GM21723 (cell line): ENCODE measurements around the gene DNAAF9.

ENCODE experiments used
- ATAC-seq: cut with Tn5 transposase; IDR thresholded peaks from one replicate; pipeline ENCODE4 v1.9.1; 2021; ENCODE audit warnings: mild to moderate bottlenecking, moderate library complexity; ENCODE audit not compliant: unreplicated experiment

Gene DNAAF9

DNA sequence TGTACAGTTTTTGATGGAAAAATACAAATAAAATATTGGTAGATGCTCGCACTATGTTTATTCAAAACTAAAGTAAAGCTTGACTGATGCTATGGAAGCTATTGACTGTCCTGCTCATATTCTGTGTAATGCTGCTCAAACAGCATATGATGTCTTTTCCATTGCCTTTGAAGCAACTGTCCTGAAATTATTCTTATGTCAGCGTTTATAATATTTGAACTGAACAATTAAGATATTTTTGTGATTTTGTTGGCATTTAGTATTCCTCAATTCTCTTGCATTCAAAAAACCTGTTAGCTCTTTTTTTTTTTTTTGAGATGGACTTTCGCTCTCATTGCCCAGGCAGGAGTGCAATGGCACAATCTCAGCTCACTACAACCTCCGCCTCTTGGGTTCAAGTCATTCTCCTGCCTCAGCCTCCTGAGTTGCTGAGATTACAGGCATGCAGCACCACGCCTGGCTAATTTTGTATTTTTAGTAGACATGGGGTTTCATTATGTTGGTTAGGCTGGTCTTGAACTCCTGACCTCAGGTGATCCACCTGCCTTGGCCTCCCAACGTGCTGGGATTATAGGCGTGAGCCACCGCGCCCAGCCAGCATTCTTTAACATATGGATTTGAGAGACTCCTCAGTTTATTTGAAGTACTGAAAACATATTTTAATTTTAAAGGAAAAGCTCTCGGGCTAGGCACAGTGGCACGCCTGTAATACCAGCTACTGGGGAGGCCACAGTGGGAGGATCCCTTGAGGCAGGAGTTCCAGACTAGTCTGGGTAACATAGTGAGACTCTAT lies 5.3 kb upstream of the DNAAF9 start:
- no peak for ATAC-seq

DNA sequence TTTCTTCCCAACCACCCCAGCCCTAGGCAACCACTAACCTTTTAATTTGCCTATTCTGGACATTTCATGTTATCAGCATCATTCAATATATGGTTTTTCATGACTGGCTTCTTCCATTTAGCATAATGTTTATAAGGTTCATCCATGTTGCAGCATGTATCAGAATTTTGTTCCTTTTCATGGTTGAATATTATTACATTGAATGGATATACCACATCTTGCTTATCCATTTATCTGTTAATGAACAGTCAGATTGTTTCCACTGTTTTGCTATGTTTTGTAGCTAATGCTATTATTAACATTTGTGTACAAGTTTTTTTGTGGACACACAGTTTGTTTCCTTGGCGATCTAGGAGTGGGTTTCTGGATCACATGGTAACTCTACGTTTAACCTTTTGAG lies 3.0 kb upstream of the DNAAF9 start:
- no peak for ATAC-seq

DNA sequence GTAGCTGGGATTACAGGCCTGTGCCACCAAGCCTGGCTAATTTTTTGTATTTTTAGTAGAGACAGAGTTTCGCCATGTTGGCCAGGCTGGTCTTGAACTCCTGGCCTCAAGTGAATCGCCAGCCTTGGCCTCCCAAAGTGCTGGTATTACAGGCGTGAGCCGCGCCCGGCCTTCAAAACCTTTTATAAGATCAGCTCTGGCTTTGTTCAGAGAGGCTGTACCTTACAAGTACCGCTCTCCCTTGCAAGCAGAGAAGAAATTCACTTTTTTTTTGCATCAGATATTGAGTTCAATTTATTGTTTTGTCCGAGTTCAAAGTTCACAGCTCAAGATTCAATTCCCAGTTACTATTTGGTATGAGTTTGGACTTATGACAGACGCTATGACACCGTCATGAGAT lies 1.9 kb upstream of the DNAAF9 start:
- no peak for ATAC-seq

DNA sequence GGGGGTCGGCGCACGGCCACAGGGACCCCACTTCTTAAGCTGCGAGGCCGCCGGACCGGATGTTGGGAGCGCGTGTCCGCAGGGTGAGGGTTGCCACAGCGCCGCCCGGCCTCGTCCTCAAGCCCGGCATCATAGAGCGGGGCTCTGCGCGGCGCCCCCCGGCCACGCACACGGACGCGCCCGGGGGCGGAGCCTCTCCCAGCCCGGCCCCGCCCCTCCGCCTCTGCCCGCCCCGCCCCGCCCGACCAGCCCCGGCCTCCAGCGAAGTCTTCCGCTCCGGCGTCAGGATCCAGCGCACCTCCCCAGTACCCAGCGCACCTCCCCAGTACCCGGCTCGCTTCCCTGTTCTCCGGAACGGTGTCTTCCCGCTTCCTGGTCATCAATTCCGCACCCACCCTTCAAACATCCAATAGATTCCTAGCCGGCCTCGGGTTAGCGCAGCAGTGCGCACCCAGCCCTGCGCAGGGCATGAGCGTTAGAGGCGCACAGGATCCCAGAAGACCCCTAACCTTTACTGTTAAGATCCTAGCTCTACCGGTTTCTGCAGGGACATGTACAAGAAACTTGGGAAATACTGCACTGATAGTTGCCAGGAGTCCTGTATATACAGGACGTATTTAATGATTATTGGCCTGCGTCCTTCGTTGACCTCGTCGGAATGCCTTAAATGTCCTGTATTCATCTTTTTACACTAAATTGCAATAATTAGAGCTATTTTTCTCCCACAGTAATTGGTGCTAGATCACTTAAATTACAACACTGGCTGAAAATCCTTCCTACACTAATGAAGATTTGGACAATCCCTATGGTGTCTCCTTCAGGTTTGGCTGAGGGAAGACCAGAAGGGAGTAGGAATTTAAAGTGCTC lies 535 bp upstream of the DNAAF9 start:
- ATAC-seq = peak; percentile 68

DNA sequence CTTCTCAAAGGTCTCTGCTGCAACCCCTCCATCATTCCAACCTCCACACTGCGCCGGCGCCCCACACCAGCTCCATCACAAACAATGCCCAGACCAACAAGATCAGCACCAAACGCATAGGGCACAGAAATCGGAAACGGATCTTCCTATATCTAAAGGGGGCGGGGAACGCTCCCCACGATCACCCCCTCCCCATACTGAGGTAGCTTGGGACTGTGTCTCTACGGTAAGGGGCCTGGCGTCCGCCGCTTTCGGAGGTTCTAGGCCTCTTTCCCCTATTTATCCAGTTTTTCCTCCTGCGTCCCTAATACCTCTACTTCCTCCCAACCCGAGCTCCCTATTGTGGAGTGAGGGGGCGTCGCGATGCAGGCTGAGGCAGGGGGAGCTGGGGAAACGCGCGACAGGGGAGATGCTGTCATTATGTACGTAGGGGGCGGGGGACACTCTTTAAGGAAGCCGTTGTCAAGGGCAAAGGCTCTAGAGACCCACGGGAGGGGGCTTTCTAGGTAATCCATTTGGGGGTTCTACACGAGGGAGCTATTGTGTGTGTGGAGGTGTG lies 909 bp downstream of the DNAAF9 start:
- no peak for ATAC-seq

DNA sequence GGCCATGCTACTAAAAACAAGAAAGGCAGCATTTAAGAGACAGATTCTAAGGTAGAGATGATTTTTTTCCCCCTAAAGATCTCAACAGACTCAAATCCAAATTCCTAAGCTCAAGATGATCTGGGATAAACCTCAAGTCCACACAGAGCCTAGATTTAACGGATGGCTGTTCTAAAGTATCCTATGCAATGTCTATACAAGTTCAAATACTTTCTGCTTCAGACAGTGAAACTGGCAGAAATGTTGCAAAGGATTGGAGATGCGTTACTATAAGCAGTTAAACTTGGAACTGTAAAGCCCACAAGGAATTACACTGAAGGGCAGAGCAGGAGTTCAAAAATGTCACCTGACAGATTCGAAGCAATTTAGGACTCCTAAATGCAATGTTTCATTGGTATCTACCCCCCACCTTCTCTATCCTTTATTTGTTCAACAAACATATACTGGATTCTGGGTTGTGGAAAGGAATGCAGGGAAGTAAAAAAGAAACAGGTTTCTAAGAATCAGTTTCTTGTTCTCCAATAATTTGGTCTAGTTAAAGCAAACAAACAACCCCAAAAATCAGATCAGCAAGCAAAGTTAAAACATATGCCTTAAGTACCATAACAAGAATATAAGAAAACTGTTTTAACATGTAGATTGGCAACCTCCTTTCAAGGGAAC lies 1.6 kb downstream of the DNAAF9 start:
- ATAC-seq = no peak

DNA sequence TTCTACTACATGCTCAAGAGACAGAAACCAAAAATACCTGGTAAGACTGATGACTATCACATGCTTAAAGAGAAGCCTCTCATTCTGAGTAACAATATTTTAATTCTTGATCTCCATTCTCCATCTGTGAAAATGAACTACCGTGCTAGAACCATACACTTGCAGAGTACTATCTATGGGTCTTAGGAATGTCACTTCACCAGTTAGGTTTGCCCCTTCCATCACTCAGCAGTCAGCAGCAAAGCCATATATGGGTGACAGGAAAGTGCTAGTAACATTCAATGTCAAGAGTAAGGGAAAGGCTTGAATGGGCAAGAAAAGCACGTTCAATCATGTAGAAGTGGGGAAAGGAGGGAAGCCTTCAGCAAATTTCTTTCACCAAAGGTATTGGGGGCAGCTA lies 2.3 kb downstream of the DNAAF9 start:
- ATAC-seq = no peak

DNA sequence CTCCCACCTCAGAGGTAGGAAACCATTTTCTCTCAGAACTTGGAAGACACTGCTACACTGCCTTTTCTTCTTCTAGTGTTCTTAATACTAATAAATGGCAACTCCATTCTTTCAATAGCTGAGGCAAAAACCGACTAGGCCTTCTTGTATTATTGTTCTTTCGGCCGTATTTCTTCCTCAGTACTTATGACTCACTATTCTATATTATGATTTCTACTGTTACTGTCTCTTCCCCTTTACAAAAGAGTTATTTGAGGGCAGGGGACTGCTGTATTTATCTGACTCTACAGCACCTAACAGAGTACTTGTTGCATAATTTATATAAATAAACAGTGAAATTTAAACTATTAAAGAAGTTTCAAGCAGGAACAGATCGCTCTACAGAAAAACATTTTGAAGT lies 3.1 kb downstream of the DNAAF9 start:
- no peak for ATAC-seq

DNA sequence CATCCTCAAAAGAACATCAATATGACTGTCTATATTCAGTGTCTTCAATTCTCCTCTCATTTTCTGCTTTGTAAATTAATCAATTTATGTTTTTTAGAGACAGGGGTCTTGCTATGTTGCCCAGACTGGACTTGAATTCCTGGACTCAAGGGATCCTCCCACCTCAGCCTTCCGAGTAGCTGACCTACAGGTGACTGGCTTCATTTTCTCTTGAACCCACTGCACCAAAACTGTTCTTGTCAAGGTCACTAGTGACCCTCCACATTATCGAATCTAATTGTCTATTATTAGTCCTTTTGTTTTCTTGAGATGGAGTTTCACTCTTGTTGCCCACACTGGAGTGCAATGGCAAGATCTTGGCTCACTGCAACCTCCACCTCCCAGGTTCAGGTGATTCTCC lies 3.7 kb downstream of the DNAAF9 start:
- no peak for ATAC-seq

DNA sequence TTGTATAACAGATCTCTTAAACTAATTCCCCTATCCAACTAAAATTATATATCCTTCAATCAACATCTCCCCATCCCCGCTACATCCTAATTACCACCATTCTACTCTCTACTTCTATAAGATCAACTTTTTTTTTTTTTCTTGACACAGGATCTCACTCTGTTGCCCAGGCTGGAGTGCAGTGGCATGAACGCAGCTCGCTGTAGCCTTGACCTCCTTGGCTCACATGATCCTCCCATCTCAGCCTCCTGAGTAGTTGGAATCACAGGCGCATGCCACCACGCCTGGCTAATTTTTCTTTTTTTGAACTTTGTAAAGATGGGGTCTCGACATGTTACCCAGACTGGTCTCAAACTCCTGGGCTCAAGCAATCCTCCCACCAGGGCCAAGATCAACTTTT lies 5.0 kb downstream of the DNAAF9 start:
- ATAC-seq = no peak

DNA sequence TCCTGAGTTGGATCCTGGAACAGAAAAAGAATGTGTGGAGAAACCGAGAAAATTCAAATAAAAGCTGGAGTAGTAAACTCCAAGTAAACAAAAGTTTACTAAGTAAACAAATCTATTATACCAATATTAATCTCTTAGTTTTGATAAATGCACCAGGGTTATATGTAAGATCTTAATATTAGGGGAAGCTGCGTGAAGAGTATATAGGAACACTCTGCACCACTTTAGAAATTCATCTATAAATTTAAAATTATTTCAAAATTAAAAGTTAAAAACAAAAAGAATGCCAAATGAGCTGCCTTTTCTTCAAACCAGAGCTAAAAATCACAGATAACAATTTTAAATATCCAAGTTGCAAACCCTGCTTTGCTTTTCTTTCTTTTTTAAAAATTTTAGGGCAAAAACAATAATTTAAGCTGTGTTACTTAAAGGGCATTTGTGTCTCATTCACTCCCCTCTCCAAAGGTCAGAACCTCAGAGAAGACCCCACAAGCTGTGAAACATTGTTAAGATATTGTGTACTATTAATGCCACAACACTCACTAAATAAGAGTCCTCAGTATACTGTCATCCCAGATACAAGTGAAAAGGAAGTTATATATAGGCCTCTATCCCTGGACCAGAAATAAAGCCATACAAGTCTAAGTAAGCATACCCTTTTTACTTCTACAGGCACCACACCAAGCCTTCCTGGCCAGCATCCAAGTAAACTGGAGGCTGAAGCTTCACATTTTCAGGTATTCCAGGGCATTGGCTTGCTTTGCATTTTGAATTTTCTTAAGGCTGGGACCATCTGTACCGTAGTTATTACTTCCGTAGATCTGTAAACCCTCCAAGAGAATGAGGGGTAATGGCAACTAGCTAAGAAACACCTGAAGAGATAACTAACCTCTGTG lies 7.0 kb downstream of the DNAAF9 start:
- no peak for ATAC-seq

DNA sequence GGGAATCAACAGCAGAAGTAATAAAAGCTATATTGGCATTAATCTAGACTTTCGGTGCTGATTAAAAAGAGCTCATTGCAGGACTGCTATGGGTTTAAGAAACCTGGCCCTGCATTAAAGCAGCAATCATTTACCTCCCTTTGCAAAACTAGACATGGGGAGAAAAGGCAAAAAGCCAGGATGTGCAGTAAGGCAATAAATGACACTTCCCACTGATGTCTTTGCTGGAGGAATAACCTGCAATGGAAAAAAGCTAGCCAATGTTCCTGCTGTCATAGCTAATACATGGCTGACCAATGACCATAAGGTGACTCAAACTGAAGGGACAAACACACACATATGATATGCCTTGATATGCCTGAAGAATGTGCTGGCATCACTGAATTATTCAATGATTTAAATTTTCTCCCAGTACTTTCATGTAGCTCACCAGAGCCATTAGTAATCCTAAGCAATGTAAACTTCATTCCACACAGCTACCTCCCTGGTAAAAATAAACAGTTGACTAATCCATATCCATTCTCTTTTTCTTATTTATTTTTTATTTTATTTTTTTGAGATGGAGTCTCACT lies 8.7 kb downstream of the DNAAF9 start:
- no peak for ATAC-seq

DNA sequence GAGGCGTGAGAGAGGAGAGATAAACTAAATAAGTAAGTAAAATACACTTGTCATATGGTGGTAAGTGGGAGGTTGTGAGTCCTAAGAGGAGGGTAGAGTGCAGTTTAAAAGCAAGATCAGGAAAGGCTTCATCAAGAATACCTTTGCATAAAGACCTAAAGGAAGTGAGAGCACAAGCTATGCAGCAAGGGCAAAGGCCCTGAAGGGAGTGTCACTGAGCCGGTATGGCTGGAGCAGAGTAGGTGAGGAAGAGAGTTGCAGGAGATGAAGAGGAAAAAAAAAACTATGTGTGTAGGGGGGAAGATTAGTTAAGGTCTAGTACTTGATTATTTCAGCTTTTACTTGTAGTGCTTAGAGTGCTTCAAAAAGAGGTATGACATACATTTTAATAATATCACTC lies 11.0 kb downstream of the DNAAF9 start:
- ATAC-seq = no peak

DNA sequence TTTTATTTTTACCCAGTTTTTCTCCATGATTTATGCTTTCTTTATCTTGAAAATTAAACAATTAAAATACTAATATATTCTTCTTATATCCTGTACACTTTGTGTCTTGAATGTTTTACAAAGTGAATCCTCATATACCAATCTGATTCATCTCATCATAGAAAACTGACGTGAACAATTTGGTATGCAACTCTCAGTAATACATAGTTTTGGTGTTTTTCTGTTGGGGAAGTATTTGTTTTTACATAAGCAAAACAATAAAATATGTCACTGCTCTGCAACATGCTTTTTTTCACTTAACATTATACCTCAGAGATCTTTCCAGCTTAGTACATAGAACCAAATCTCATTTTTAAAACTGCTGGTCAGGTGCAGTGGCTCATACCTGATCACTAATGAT lies 14.7 kb downstream of the DNAAF9 start:
- ATAC-seq = no peak

DNA sequence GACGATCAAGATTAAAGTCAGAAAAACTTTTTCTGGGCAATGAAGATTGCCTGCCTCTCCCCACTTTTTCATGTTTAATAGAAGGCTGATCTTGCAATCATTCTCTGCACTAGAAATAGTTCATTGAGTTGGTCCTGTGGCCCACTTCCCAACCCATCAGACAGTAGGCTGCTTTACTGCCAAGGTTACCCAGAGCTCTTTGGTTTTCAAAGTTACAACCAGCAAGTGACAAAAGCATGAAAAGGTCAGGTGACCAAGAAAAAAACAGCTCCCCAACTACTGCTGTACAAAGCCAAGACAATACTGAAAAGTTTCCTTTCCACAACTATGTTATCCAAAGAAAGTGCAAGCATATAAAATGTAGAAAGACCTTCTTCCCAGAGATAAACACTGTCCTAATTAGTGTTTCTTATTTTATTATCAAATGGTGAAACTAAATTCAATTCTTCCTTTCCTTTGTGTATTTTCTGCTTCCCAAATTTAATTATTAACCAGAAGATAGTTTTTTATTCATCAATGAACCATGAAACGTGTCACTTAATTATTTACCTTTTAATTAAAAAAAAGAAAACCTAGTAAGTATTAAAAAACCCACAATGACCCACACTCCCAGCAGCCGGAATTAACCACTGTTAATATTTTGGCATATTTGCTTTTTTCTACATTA lies 16.6 kb downstream of the DNAAF9 start:
- no peak for ATAC-seq

DNA sequence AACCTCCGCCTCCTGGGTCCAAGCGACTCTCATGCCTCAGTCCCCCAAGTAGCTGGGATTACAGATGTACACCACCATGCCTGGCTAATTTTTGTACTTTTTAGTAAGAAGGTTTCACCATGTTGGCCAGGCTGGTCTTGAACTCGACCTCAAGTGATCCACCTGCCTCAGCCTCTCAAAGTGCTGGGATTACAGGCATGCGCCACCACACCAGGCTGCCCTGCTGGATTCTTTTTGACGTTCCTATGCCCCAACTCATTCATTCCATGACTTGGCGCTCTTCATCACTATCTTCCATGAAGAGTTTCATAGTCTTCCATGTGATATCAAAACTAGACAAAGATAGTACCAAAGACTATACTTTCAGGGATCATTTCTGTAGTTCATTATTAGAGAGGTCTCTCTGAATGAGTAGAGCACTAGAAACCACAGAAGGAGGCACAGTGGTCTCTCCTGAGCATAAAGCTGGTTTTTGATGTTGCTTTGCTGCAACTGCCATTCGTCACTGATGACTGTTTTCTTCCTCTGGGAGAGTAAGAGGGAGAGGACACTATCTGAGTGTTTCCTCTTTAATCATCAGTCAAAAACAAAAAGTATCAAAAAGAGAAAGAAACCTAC lies 23.5 kb downstream of the DNAAF9 start:
- ATAC-seq = no peak

DNA sequence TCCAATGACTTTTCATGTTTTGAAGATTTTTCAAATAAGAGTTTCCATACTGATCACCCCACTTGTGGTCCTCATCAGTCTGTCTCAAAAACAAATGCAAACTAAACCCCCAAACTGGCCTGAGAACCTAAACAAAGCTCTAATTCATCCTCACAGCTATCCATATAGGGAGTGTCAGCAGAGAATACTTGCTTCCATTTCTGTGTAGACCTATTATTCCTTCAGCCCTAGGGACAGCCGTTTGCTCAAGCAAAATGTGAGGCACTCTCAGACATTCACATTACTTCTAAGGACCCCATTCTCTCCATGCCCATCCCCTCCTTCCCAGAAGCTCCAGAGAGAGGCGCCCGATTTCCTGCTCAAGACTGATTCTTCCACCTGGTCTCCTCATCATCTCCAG lies 24.6 kb downstream of the DNAAF9 start:
- no peak for ATAC-seq

DNA sequence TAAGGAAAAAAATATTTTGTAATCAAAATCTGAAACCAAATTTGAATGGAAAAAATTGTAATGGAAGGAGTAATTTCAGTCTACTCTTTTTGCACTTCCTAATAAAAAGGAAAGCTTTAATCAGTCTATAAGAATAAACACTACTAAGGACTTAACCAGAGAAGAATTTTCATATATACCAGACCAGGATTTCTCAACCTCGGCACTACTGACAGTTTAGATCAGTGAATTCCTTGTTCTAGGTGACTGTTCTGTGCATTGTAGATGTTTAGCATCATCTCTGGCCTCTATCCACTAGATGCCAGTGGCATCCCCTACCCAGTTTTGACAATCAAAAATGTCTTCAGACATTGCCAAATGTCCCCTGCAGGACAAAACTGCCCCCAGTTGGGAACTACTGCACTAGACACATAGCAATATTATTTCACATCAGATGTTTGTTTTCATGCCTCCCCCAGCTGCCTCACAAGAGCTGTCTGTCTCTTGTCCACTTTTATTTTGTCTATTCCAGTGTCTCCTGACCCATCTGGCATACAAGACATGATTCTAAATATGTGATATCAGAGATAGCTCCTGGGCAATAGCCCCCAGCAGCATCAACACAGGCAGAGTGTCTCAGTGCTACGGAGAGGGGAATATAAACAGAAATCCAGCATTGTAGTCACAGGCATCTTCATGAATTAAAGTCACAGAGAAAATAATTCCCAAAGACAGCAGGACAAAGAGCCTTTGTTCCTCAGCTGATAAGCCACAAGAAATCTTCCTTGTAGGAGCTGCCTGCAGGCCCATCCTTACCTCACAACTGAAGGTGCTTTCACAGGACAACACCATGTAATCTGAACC lies 27.0 kb downstream of the DNAAF9 start:
- ATAC-seq = no peak
